HEK293T (cell line): ENCODE data around the gene LRBA.

Source experiments
- ARNT ChIP-seq: fragments of 450-650 bp; IDR thresholded peaks from 2 replicates; pipeline ENCODE4 v1.6.1; 2017; ENCODE audit warnings: mild to moderate bottlenecking
- BHLHE40 ChIP-seq: fragments of 450-650 bp; IDR thresholded peaks from 2 replicates; pipeline ENCODE4 v1.6.1; 2016; ENCODE audit warnings: mild to moderate bottlenecking, moderate library complexity, borderline replicate concordance
- ELF4 ChIP-seq: fragments of 450-650 bp; IDR thresholded peaks from 2 replicates; pipeline ENCODE4 v1.6.1; 2017; ENCODE audit warnings: antibody characterized with exemption
- FOXA1 ChIP-seq: fragments of 450-650 bp; IDR thresholded peaks from 2 replicates; pipeline ENCODE4 v1.6.1; 2016; ENCODE audit warnings: mild to moderate bottlenecking
- NFRKB ChIP-seq: fragments of 450-650 bp; IDR thresholded peaks from 2 replicates; pipeline ENCODE4 v1.6.1; 2016; ENCODE audit warnings: mild to moderate bottlenecking, moderate library complexity
- SP1 ChIP-seq: fragments of 450-650 bp; IDR thresholded peaks from 2 replicates; pipeline ENCODE4 v1.6.1; 2017
- SUZ12 ChIP-seq: fragments of 450-650 bp; IDR thresholded peaks from 2 replicates; pipeline ENCODE4 v1.6.1; 2016; ENCODE audit warnings: mild to moderate bottlenecking
- ZNF384 ChIP-seq: fragments of 450-650 bp; IDR thresholded peaks from 2 replicates; pipeline ENCODE4 v1.6.1; 2016
- TF ChIP-seq, protein P1 (sequence below): fragments of 450-650 bp; IDR thresholded peaks from 2 replicates; pipeline ENCODE4 v1.6.1; 2016

DNA sequence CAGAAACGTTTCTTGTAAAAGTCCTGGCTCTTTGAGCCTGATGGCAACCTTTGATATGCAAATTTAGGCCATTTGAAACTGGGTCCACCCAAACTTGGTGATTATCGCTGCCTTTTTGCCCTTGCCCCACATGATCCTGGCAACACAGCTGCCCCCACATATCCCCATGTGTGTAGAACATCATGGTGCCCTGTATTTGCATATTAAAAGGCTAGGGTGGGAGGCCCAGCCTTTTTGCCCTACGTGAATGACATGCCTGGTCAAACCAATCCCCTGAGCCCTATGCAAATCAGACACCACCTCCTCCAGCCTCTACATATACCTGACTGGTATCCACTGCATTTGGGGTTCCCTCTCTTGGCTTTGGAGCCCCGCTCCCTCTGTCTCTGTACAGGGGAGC is 230.8 kb downstream of the LRBA start:
- TF ChIP-seq SP1 (no peak), ZNF384 (no peak), SUZ12 (no peak), BHLHE40 (no peak), FOXA1 (no peak), ARNT (no peak), ELF4 (no peak), NFRKB (no peak)
- TF ChIP-seq, protein P1, sequence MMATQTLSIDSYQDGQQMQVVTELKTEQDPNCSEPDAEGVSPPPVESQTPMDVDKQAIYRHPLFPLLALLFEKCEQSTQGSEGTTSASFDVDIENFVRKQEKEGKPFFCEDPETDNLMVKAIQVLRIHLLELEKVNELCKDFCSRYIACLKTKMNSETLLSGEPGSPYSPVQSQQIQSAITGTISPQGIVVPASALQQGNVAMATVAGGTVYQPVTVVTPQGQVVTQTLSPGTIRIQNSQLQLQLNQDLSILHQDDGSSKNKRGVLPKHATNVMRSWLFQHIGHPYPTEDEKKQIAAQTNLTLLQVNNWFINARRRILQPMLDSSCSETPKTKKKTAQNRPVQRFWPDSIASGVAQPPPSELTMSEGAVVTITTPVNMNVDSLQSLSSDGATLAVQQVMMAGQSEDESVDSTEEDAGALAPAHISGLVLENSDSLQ = peak; percentile 66; the same call in 1 of the 2 replicates
